ENCODE measurements around the gene COL28A1. TPM values are rescaled to one million over a fixed set of nuclear protein-coding genes. Genes with fewer than 3 reads are reported as not detected.
"Not testable (repeated sequence)": the region's sequence is repeated elsewhere in the genome, so short reads cannot be mapped to it uniquely, and the experiment has no call there.

COL28A1 gene
- total RNA-seq, 1 experiment from 2014 or later: 1.3 TPM

DNA sequence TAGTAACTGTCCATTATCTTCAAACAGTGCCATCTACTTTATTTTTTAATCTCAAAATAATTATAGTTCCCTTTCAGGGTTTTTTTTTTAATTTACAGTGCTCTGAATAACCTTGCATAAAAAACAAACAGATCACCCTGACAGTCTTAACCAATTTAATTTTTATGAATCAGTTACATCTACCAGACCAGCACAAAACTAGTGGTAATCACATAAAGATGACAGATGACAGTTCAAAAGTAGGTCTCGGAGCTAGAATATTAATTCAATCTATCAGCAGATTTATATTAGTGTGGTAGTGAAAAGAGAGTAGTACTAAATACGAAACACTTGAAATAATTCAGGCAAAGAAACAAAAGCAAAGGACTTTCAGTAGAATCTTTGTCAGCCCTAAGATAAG is 53.9 kb downstream of the COL28A1 start:
- no peak for DNase-seq
- Mint-ChIP-seq H3K27ac (ENCODE audit: unreplicated experiment) (no peak overlapping the region), H3K9me3 (ENCODE audit: low read depth, unreplicated experiment) (peaks cover 4% of the 10 kb centered on the region), H3K36me3 (ENCODE audit: insufficient read depth, unreplicated experiment) (no peaks in the 10 kb centered on the region), H3K4me3 (ENCODE audit: low read depth, unreplicated experiment) (no peak overlapping the region), H3K4me1 (ENCODE audit: low read depth, unreplicated experiment) (no peaks in the 10 kb centered on the region), H3K27me3 (ENCODE audit: unreplicated experiment) (no peaks in the 10 kb centered on the region)
- intact Hi-C loops (cut with micrococcal nuclease; ENCODE audit: unreplicated experiment): no loop called here
- BruUV-seq (replicated peaks): no TSS peak
- CTCF ChIA-PET: no interaction called here
- TF ChIP-seq, protein P1, sequence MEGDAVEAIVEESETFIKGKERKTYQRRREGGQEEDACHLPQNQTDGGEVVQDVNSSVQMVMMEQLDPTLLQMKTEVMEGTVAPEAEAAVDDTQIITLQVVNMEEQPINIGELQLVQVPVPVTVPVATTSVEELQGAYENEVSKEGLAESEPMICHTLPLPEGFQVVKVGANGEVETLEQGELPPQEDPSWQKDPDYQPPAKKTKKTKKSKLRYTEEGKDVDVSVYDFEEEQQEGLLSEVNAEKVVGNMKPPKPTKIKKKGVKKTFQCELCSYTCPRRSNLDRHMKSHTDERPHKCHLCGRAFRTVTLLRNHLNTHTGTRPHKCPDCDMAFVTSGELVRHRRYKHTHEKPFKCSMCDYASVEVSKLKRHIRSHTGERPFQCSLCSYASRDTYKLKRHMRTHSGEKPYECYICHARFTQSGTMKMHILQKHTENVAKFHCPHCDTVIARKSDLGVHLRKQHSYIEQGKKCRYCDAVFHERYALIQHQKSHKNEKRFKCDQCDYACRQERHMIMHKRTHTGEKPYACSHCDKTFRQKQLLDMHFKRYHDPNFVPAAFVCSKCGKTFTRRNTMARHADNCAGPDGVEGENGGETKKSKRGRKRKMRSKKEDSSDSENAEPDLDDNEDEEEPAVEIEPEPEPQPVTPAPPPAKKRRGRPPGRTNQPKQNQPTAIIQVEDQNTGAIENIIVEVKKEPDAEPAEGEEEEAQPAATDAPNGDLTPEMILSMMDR (IDR thresholded peaks at IDR 0.05; ENCODE audit: unreplicated experiment): no peak

DNA sequence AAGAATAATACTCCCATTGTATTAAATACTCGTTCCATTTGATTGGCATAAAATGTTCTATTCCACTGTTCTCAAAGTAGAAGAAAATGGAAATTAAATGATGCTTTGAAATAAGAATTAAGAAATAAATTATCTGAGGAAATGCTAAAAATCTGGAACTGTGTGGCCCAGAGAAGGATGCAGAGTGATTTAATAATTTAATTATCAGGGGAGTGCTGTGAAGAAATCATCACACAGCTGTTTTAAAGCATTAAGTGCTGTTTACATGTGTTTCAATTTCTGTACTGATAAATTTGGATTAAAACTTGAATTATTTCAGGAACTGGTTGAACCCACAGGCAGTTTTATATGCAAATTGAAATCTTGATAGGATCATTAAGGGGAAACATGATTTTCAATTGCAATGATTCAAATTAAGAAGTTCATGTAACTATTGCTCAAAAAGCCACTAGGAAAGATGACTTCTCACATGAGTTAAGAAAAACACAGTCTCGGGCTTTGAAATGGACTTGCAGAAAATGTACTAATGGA is 56.3 kb downstream of the COL28A1 start:
- Mint-ChIP-seq H3K4me1 (ENCODE audit: low read depth, unreplicated experiment) (no peaks in the 10 kb centered on the region), H3K27me3 (ENCODE audit: unreplicated experiment) (no peaks in the 10 kb centered on the region), H3K36me3 (ENCODE audit: insufficient read depth, unreplicated experiment) (no peaks in the 10 kb centered on the region), H3K4me3 (ENCODE audit: low read depth, unreplicated experiment) (no peak overlapping the region), H3K9me3 (ENCODE audit: low read depth, unreplicated experiment) (peaks cover 4% of the 10 kb centered on the region), H3K27ac (ENCODE audit: unreplicated experiment) (no peak overlapping the region)
- TF ChIP-seq, protein P1 (IDR thresholded peaks at IDR 0.05; ENCODE audit: unreplicated experiment): no peak
- DNase-seq: no peak
- intact Hi-C loops (cut with micrococcal nuclease; ENCODE audit: unreplicated experiment): no loop called here
- no TSS peak for BruUV-seq (replicated peaks)
- CTCF ChIA-PET: no interaction called here

DNA sequence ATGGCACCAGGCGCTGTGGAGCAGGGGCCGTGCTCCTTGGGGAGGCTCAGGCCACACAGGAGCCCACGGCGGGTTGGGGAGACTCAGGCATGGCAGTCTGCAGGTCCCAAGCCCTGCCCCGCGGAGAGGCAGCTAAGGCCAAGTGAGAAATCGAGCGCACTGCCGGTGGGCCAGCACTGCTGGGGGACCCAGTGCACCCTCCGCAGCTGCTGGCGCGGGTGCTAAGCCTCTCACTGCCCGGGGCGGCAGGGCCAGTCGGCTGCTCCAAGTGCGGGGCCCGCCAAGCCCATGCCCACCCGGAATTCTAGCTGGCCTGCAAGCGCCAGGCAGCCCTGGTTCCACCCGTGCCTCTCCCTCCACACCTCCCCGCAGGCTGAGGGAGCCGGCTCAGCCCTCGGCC is 57.1 kb downstream of the COL28A1 start:
- no peaks in the 10 kb centered on the region for H3K27me3 Mint-ChIP-seq (ENCODE audit: unreplicated experiment)
- H3K27ac Mint-ChIP-seq (ENCODE audit: unreplicated experiment): no peak overlapping the region
- CTCF ChIA-PET: no interaction called here
- intact Hi-C loops (cut with micrococcal nuclease; ENCODE audit: unreplicated experiment): no loop called here
- H3K4me1 Mint-ChIP-seq (ENCODE audit: low read depth, unreplicated experiment): no peaks in the 10 kb centered on the region
- H3K4me3 Mint-ChIP-seq (ENCODE audit: low read depth, unreplicated experiment): no peak overlapping the region
- H3K9me3 Mint-ChIP-seq (ENCODE audit: low read depth, unreplicated experiment): peaks cover 4% of the 10 kb centered on the region
- H3K36me3 Mint-ChIP-seq (ENCODE audit: insufficient read depth, unreplicated experiment): no peaks in the 10 kb centered on the region
- TF ChIP-seq, protein P1 (IDR thresholded peaks at IDR 0.05; ENCODE audit: unreplicated experiment): no peak
- DNase-seq: no peak
- BruUV-seq (replicated peaks): no TSS peak

DNA sequence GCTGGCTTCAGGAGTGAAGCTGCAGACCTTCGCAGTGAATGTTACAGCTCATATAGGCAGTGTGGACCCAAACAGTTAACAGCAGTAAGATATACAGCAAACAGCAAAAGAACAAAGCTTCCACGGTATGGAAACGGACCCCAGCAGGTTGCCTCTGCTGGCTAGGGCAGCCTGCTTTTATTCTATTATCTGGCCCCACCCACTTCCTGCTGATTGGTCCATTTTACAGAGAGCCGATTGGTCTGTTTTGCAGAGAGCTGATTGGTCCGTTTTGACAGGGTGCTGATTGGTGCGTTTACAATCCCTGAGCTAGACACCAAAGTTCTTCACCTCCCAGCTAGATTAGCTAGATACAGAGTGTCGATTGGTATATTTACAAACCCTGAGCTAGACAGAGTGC is 58.0 kb downstream of the COL28A1 start:
- intact Hi-C loops (cut with micrococcal nuclease; ENCODE audit: unreplicated experiment); BruUV-seq (replicated peaks); H3K36me3 Mint-ChIP-seq (ENCODE audit: insufficient read depth, unreplicated experiment); H3K9me3 Mint-ChIP-seq (ENCODE audit: low read depth, unreplicated experiment); H3K4me3 Mint-ChIP-seq (ENCODE audit: low read depth, unreplicated experiment); H3K27ac Mint-ChIP-seq (ENCODE audit: unreplicated experiment); H3K4me1 Mint-ChIP-seq (ENCODE audit: low read depth, unreplicated experiment); DNase-seq; H3K27me3 Mint-ChIP-seq (ENCODE audit: unreplicated experiment): not testable (repeated sequence)
- CTCF ChIA-PET: interaction anchor here (0.6 kb wide), 2 partner anchors 15 to 34 kb away, joined by 7 read pairs; no protein-coding TSS in a partner anchor

DNA sequence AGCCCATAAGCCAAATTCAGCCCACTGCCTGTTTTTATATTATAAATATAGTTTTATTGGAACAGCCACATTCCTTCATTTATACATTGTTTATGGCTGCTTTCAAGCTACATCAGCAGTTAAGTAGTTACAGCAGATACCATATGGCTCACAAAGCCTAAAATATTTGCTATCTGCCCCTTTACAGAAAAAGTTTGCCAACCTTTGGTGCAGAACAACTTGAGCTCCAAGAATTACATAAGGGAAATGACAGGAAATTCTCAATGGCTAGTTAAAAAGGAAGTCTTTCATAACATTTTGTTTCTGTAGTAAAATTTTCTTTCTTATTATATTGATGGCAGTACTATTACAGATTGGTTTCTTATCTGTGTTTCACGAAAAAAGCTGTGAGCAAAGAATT is 59.3 kb downstream of the COL28A1 start:
- Mint-ChIP-seq H3K36me3 (ENCODE audit: insufficient read depth, unreplicated experiment) (no peaks in the 10 kb centered on the region), H3K9me3 (ENCODE audit: low read depth, unreplicated experiment) (no peaks in the 10 kb centered on the region), H3K27me3 (ENCODE audit: unreplicated experiment) (no peaks in the 10 kb centered on the region), H3K4me1 (ENCODE audit: low read depth, unreplicated experiment) (no peaks in the 10 kb centered on the region), H3K27ac (ENCODE audit: unreplicated experiment) (no peak overlapping the region), H3K4me3 (ENCODE audit: low read depth, unreplicated experiment) (no peak overlapping the region)
- TF ChIP-seq, protein P1 (IDR thresholded peaks at IDR 0.05; ENCODE audit: unreplicated experiment): no peak
- no peak for DNase-seq
- CTCF ChIA-PET: no interaction called here
- BruUV-seq (replicated peaks): no TSS peak
- intact Hi-C loops (cut with micrococcal nuclease; ENCODE audit: unreplicated experiment): no loop called here
